H1 (cell line): Measurements from ENCODE around the gene HOXB5. TPM values are rescaled to one million over a fixed set of nuclear protein-coding genes. Genes with fewer than 3 reads are reported as not detected.
A peak's percentile ranks its signal among the peaks of the same experiment; 100 is the strongest.

Source experiments
- CTCF ChIA-PET: fragments of 300-600 bp; sonication (Branson Sonifier 250); formaldehyde crosslinking; loops from one replicate; lab custom pipeline; 2021; ENCODE audit not compliant: partially characterized antibody; lab: Charles Lee
- POLR2A ChIA-PET: fragments of 300-600 bp; sonication (Branson Sonifier 250); formaldehyde crosslinking; loops from one replicate; lab custom pipeline; 2021; ENCODE audit warnings: inconsistent platforms; ENCODE audit not compliant: partially characterized antibody; lab: Charles Lee
- DNase-seq, 2 experiments: peaks; one replicate each; pipeline versions ENCODE4 v3.0.0 to v3.0.0-alpha.2; 2010 to 2022; ENCODE audit warnings: low spot score in 2 of 2, low read depth in 1 of 2, mixed read lengths in 1 of 2
- FAIRE-seq: peaks from 2 replicates; lab custom pipeline; 2011; peaks lifted over from hg19 to GRCh38; lab: Jason Lieb, UNC
- H2AFZ ChIP-seq: 2 replicates; pipeline ENCODE4 v1.8.1; 2012; ENCODE audit warnings: low read length, inconsistent platforms
- H2AK5ac ChIP-seq: 2 replicates; pipeline ENCODE4 v1.6.1; 2013; ENCODE audit warnings: low read depth, low read length
- H2BK120ac ChIP-seq: replicated peaks from 2 replicates; pipeline ENCODE3; 2013; ENCODE audit warnings: low read depth, low read length, inconsistent platforms
- H2BK12ac ChIP-seq: 2 replicates; pipeline ENCODE4 v1.6.1; 2013; ENCODE audit warnings: low read depth, low read length
- H2BK15ac ChIP-seq: 2 replicates; pipeline ENCODE4 v1.6.1; 2013; ENCODE audit warnings: low read length
- H2BK20ac ChIP-seq: 2 replicates; pipeline ENCODE4 v1.6.1; 2013; ENCODE audit warnings: low read length
- H2BK5ac ChIP-seq: 2 replicates; pipeline ENCODE4 v1.6.1; 2013; ENCODE audit warnings: low read depth, low read length
- H3K14ac ChIP-seq: 2 replicates; pipeline ENCODE4 v1.6.1; 2013; ENCODE audit warnings: inconsistent platforms; ENCODE audit not compliant: insufficient read length
- H3K18ac ChIP-seq: 2 replicates; pipeline ENCODE4 v1.6.1; 2013; ENCODE audit warnings: low read length; ENCODE audit errors: extremely low read depth
- H3K23ac ChIP-seq: 2 replicates; pipeline ENCODE4 v1.6.1; 2013; ENCODE audit warnings: inconsistent platforms; ENCODE audit not compliant: insufficient read length
- H3K23me2 ChIP-seq: 2 replicates; pipeline ENCODE4 v1.6.1; 2013; ENCODE audit warnings: low read depth, low read length
- H3K27ac ChIP-seq: 2 replicates; pipeline ENCODE4 v1.6.1; 2011; ENCODE audit warnings: low read depth, low read length, inconsistent platforms
- H3K27me3 ChIP-seq, 4 experiments: replicated peaks in 1 of 4; 1 replicate in 1 of 4; 2 replicates in 3 of 4; pipeline versions ENCODE4 v1.6.1 to v1.8.1; 2011 to 2013; ENCODE audit warnings: low read length in 3 of 4, mild to moderate bottlenecking in 3 of 4, inconsistent platforms in 2 of 4, mixed read lengths in 2 of 4, moderate library complexity in 1 of 4; ENCODE audit not compliant: control insufficient read depth in 3 of 4, insufficient read depth in 3 of 4; ENCODE audit errors: extremely low read depth in 1 of 4
- H3K36me3 ChIP-seq, 4 experiments: 2 replicates each; pipeline versions ENCODE4 v1.6.1 to v1.8.1; 2011 to 2013; ENCODE audit warnings: mild to moderate bottlenecking in 4 of 4, low read length in 3 of 4, moderate library complexity in 2 of 4, control low read depth in 1 of 4, inconsistent platforms in 1 of 4; ENCODE audit not compliant: insufficient read depth in 4 of 4, control insufficient read depth in 2 of 4
- H3K4ac ChIP-seq: replicated peaks from 2 replicates; pipeline ENCODE3; 2013; ENCODE audit warnings: low read length, low read depth, mixed read lengths, inconsistent platforms; ENCODE audit not compliant: insufficient read length
- H3K4me1 ChIP-seq, 4 experiments: replicated peaks in 1 of 4; 1 replicate in 1 of 4; 2 replicates in 3 of 4; pipeline versions ENCODE4 v1.6.1 to v1.8.1; 2011 to 2013; ENCODE audit warnings: low read length in 3 of 4, inconsistent platforms in 2 of 4, mixed read lengths in 1 of 4; ENCODE audit not compliant: insufficient read depth in 4 of 4, control insufficient read depth in 3 of 4
- H3K4me2 ChIP-seq, 2 experiments: 2 replicates each; pipeline versions ENCODE4 v1.6.1 to v1.8.1; 2011 to 2013; ENCODE audit warnings: low read depth in 2 of 2, low read length in 2 of 2, control low read depth in 1 of 2, inconsistent platforms in 1 of 2, mild to moderate bottlenecking in 1 of 2; ENCODE audit not compliant: insufficient read depth in 1 of 2
- H3K4me3 ChIP-seq, 4 experiments: fragments of 200-600, 300-600 bp in 1 of 4; sonication (generic), shearing (Covaris generic), sonication (Bioruptor Twin) in 1 of 4; 2 replicates each; pipeline versions ENCODE4 v1.5.1 to v1.8.1; 2011 to 2016; ENCODE audit warnings: low read length in 4 of 4, low read depth in 3 of 4, control low read depth in 2 of 4, inconsistent platforms in 2 of 4, mild to moderate bottlenecking in 2 of 4, mixed read lengths in 1 of 4, moderate library complexity in 1 of 4; ENCODE audit not compliant: insufficient read depth in 2 of 4; ENCODE audit errors: extremely low read depth in 1 of 4
- H3K56ac ChIP-seq: replicated peaks from 2 replicates; pipeline ENCODE3; 2013; ENCODE audit warnings: low read depth, mild to moderate bottlenecking, mixed read lengths, low read length, inconsistent platforms; ENCODE audit not compliant: insufficient read length
- H3K79me1 ChIP-seq: 2 replicates; pipeline ENCODE4 v1.6.1; 2013; ENCODE audit warnings: low read depth, low read length, control low read depth
- H3K79me2 ChIP-seq, 2 experiments: 2 replicates each; pipeline versions ENCODE4 v1.6.1 to v1.8.1; 2012 to 2013; ENCODE audit warnings: low read length in 2 of 2, mild to moderate bottlenecking in 2 of 2, inconsistent platforms in 1 of 2; ENCODE audit not compliant: insufficient read depth in 2 of 2, control insufficient read depth in 1 of 2
- H3K9ac ChIP-seq, 4 experiments: replicated peaks in 1 of 4; 1 replicate in 1 of 4; 2 replicates in 3 of 4; pipeline versions ENCODE4 v1.6.1 to v1.8.1; 2011 to 2013; ENCODE audit warnings: low read depth in 3 of 4, low read length in 3 of 4, control low read depth in 2 of 4, mild to moderate bottlenecking in 2 of 4, moderate library complexity in 2 of 4, inconsistent platforms in 1 of 4; ENCODE audit errors: extremely low read depth in 1 of 4
- H3K9me3 ChIP-seq, 2 experiments: 2 replicates each; pipeline versions ENCODE4 v1.6.1 to v1.8.1; 2012 to 2013; ENCODE audit warnings: mild to moderate bottlenecking in 2 of 2, moderate library complexity in 2 of 2, control low read depth in 1 of 2, inconsistent platforms in 1 of 2, low read depth in 1 of 2, low read length in 1 of 2, mixed read lengths in 1 of 2; ENCODE audit not compliant: insufficient read depth in 2 of 2
- H4K20me1 ChIP-seq, 2 experiments: replicated peaks in 1 of 2; 2 replicates each; pipeline versions ENCODE3 to v1.8.1; 2011 to 2013; ENCODE audit warnings: inconsistent platforms in 2 of 2, low read length in 2 of 2, mild to moderate bottlenecking in 1 of 2; ENCODE audit not compliant: insufficient read depth in 2 of 2, control insufficient read depth in 1 of 2
- H4K5ac ChIP-seq: 2 replicates; pipeline ENCODE4 v1.6.1; 2013; ENCODE audit warnings: low read length, low read depth, mixed read lengths, inconsistent platforms; ENCODE audit not compliant: insufficient read length
- H4K8ac ChIP-seq: 2 replicates; pipeline ENCODE4 v1.8.0; 2013; ENCODE audit warnings: mild to moderate bottlenecking, moderate library complexity, low read length, inconsistent platforms; ENCODE audit not compliant: insufficient read depth; ENCODE audit errors: extremely low read depth
- H4K91ac ChIP-seq: replicated peaks from 2 replicates; pipeline ENCODE3; 2013; ENCODE audit warnings: low read length, mixed read lengths, inconsistent platforms; ENCODE audit not compliant: insufficient read length
- BACH1 ChIP-seq: IDR thresholded peaks from 2 replicates; pipeline ENCODE4 v1.6.1; 2012; ENCODE audit warnings: low read length, improper control_type of control experiment
- CBX8 ChIP-seq: fragments of 300-800, 300-1000 bp; sonication (generic); IDR thresholded peaks from 2 replicates; pipeline ENCODE4 v1.7.1; 2016; ENCODE audit warnings: low read depth, low read length, borderline replicate concordance
- EZH2 ChIP-seq: fragments of 200-600 bp; sonication (generic); IDR thresholded peaks from 2 replicates; pipeline ENCODE4 v1.7.1; 2012; ENCODE audit warnings: low read depth, mild to moderate bottlenecking, moderate library complexity, low read length, inconsistent platforms; ENCODE audit not compliant: severe bottlenecking
- GABPA ChIP-seq: IDR thresholded peaks from 2 replicates; pipeline ENCODE4 v1.6.1; 2011; ENCODE audit warnings: mild to moderate bottlenecking, low read length, moderate library complexity, borderline replicate concordance; ENCODE audit not compliant: insufficient read depth
- HDAC2 ChIP-seq, 2 experiments: fragments of 300-600 bp in 1 of 2; sonication (generic) in 1 of 2; IDR thresholded peaks; 2 replicates each; pipeline ENCODE4 v1.6.1; 2011 to 2012; ENCODE audit warnings: low read depth in 2 of 2, low read length in 2 of 2, mild to moderate bottlenecking in 2 of 2, moderate library complexity in 2 of 2, borderline replicate concordance in 1 of 2, inconsistent platforms in 1 of 2
- HDAC6 ChIP-seq: IDR thresholded peaks from one replicate; pipeline ENCODE4 v1.7.1; 2012; ENCODE audit warnings: low read depth, mild to moderate bottlenecking, inconsistent platforms, low read length, moderate library complexity
- MAX ChIP-seq: IDR thresholded peaks from 2 replicates; pipeline ENCODE4 v1.6.1; 2012; ENCODE audit warnings: inconsistent platforms
- RNF2 ChIP-seq: fragments of 200-900, 300-1000 bp; sonication (generic); IDR thresholded peaks from 2 replicates; pipeline ENCODE4 v1.7.1; 2016; ENCODE audit warnings: borderline replicate concordance, low read depth, mild to moderate bottlenecking, antibody characterized with exemption, low read length; ENCODE audit not compliant: poor library complexity, severe bottlenecking; ENCODE audit errors: missing control alignments
- SAP30 ChIP-seq: fragments of 300-600 bp; sonication (generic); IDR thresholded peaks from 2 replicates; pipeline ENCODE4 v1.7.1; 2012; ENCODE audit warnings: low read length, moderate library complexity, mild to moderate bottlenecking, inconsistent platforms; ENCODE audit not compliant: insufficient read depth, insufficient replicate concordance
- SUZ12 ChIP-seq: fragments of 200-600 bp; sonication (generic); IDR thresholded peaks from 2 replicates; pipeline ENCODE4 v1.6.1; 2012; ENCODE audit warnings: mild to moderate bottlenecking, inconsistent platforms, low read length, moderate library complexity, mixed read lengths
- WGBS, 2 experiments: shearing (Covaris generic) in 1 of 2; methylation state at CpG; one replicate each; pipeline versions ENCODE4 v1.1.6 to v1.1.7; 2013 to 2015; ENCODE audit warnings: low lambda C conversion rate in 2 of 2, mixed read lengths in 2 of 2, inconsistent platforms in 1 of 2, low coverage in 1 of 2, missing lambda C conversion rate in 1 of 2; ENCODE audit not compliant: insufficient replicate concordance in 2 of 2, insufficient coverage in 1 of 2, insufficient read length in 1 of 2; ENCODE audit errors: extremely low coverage in 1 of 2, missing lambda C conversion rate in 1 of 2; 5-methylcytosine and 5-hydroxymethylcytosine counted together
- polyA plus RNA-seq, 7 experiments: library from polyadenylated mRNA; depleted of rRNA in 3 of 7; stranded (reverse) in 5 of 7; unstranded in 2 of 7; fragments of >200 nt in 5 of 7; fragments of 200-250 nt in 2 of 7; gene quantifications; 1 replicate in 5 of 7; 2 replicates in 1 of 7; 4 replicates in 1 of 7; pipeline versions ENCODE4 v1.2.1 to v1.2.3, GENCODE V29; 2011 to 2013; ENCODE audit warnings: missing spikeins in 2 of 7, mixed read lengths in 2 of 7
- total RNA-seq: library from RNA; stranded (reverse); fragmentation: NEBNext Ultra II Directional; extraction: Animal tissue kit (Norgen Biotek cat#: 25700); gene quantifications from 2 replicates; pipeline ENCODE4 v1.2.1, GENCODE V29; 2021

The HOXB5 gene
- total and polyA plus RNA-seq, 2 of the 8 experiments (the other 6 are each of a cell fraction or from before 2014, with no cell fraction given): not detected

- Histone ChIP-seq H4K5ac (no peak overlapping the region), H3K56ac (no peak overlapping the region), H3K27ac (no peak overlapping the region), H3K4me3 (no peak overlapping the region), H3K14ac (no peak overlapping the region), H3K36me3 (peaks cover 0 to 3% (median 0%) of the 10 kb centered on the region in 4 experiments; a peak in 1 of 8 replicates), H2BK12ac (no peak overlapping the region), H3K9ac (no peak overlapping the region), H3K27me3 (peaks cover 99 to 100% (median 100%) of the 10 kb centered on the region in 4 experiments), H3K23me2 (no peaks in the 10 kb centered on the region), H3K79me2 (no peaks in the 10 kb centered on the region), H2BK120ac (no peak overlapping the region), H3K4ac (no peak overlapping the region), H4K91ac (no peak overlapping the region), H2AK5ac (no peak overlapping the region), H4K20me1 (peaks cover 31 to 54% of the 10 kb centered on the region in 2 experiments), H3K4me2 (no peak overlapping the region)
- CTCF ChIA-PET: interaction anchor here (0.6 to 2.1 kb wide), 15 partner anchors 8 to 386 kb away, joined by 3 to 12 read pairs (median 4); no protein-coding TSS in a partner anchor
- no peak for DNase-seq
- POLR2A ChIA-PET: no interaction called here
- FAIRE-seq: no peak
- TF ChIP-seq CBX8: peak; percentile 76; the same call in 1 of the 2 replicates
- TF ChIP-seq SAP30: no peak
- no peak for TF ChIP-seq BACH1
- TF ChIP-seq RNF2: peak; percentile 90
- no peak for TF ChIP-seq HDAC2 (IDR thresholded peaks at IDR 0.05; ENCODE audit: borderline replicate concordance in 1 of 2, low read depth in 2 of 2, low read length in 2 of 2)
- TF ChIP-seq HDAC6: no peak
- no peak for TF ChIP-seq MAX
- TF ChIP-seq GABPA: no peak
- TF ChIP-seq SUZ12: peak; percentile 92
- peak; percentile 97 for TF ChIP-seq EZH2
- TF ChIP-seq, all 59 proteins: peak for 4
- no peak overlapping the region for H4K8ac ChIP-seq
- H3K18ac ChIP-seq: no peak overlapping the region
- no peak overlapping the region for H2BK20ac ChIP-seq
- no peaks in the 10 kb centered on the region for H3K9me3 ChIP-seq
- H2BK15ac ChIP-seq: peak overlapping the region; percentile 10; the same call in 1 of the 2 replicates
- H3K79me1 ChIP-seq: no peaks in the 10 kb centered on the region
- WGBS, 2 experiments: 17% methylated on average over 34 of the region's 35 CpGs; no CpG with 5 or more reads in 1 of the 2 experiments
- H3K23ac ChIP-seq: no peak overlapping the region
- no peak overlapping the region for H2AFZ ChIP-seq
- peaks cover 0 to 6% (median under 1%) of the 10 kb centered on the region in 4 experiments; a peak in 3 of 7 replicates for H3K4me1 ChIP-seq
- H2BK5ac ChIP-seq: no peak overlapping the region
Measured at GRCh38 chr17:48601539-48602425, 8.2 kb upstream of the HOXB5 start.
